ENCODE results near the gene MRPS7.

DNA sequence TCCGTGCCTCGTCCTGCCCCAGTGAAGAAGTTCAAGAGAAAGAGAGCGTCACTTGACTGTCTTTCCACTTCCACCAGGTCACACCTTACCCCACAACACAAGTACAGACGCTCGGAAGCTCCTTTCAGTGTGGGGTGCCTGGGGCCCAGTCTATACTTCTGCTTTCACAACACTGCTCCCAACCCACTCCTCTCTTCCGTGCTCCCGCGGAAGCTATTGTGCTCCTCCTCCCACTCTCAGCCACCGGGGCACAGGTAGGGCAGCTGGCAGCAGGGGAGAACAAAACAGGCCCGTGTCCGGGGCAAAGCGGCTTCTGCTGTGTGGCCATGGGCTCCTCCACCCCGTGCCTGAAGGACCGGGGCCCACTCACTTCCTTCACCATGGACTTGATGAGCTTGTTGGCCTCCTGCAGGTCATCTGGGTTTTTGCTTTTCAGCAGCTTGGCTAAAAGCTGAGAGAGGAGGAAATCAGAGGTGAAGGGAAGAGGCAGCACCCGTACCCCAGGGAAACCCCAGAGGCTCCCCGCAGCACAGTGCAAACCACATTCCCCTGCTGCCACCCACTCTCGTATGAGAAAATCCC is 19.1 kb upstream of the MRPS7 start:
- TF ChIP-seq, protein P1, sequence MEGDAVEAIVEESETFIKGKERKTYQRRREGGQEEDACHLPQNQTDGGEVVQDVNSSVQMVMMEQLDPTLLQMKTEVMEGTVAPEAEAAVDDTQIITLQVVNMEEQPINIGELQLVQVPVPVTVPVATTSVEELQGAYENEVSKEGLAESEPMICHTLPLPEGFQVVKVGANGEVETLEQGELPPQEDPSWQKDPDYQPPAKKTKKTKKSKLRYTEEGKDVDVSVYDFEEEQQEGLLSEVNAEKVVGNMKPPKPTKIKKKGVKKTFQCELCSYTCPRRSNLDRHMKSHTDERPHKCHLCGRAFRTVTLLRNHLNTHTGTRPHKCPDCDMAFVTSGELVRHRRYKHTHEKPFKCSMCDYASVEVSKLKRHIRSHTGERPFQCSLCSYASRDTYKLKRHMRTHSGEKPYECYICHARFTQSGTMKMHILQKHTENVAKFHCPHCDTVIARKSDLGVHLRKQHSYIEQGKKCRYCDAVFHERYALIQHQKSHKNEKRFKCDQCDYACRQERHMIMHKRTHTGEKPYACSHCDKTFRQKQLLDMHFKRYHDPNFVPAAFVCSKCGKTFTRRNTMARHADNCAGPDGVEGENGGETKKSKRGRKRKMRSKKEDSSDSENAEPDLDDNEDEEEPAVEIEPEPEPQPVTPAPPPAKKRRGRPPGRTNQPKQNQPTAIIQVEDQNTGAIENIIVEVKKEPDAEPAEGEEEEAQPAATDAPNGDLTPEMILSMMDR (IDR thresholded peaks at IDR 0.05; ENCODE audit: poor library complexity, severe bottlenecking), result no peak
- TF ChIP-seq, protein P2, sequence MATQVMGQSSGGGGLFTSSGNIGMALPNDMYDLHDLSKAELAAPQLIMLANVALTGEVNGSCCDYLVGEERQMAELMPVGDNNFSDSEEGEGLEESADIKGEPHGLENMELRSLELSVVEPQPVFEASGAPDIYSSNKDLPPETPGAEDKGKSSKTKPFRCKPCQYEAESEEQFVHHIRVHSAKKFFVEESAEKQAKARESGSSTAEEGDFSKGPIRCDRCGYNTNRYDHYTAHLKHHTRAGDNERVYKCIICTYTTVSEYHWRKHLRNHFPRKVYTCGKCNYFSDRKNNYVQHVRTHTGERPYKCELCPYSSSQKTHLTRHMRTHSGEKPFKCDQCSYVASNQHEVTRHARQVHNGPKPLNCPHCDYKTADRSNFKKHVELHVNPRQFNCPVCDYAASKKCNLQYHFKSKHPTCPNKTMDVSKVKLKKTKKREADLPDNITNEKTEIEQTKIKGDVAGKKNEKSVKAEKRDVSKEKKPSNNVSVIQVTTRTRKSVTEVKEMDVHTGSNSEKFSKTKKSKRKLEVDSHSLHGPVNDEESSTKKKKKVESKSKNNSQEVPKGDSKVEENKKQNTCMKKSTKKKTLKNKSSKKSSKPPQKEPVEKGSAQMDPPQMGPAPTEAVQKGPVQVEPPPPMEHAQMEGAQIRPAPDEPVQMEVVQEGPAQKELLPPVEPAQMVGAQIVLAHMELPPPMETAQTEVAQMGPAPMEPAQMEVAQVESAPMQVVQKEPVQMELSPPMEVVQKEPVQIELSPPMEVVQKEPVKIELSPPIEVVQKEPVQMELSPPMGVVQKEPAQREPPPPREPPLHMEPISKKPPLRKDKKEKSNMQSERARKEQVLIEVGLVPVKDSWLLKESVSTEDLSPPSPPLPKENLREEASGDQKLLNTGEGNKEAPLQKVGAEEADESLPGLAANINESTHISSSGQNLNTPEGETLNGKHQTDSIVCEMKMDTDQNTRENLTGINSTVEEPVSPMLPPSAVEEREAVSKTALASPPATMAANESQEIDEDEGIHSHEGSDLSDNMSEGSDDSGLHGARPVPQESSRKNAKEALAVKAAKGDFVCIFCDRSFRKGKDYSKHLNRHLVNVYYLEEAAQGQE (IDR thresholded peaks at IDR 0.05; ENCODE audit: borderline replicate concordance), result no peak
- no peak for TF ChIP-seq EP300 (conservative IDR thresholded peaks at IDR 0.05; ENCODE audit: poor library complexity, severe bottlenecking)
- no peak for TF ChIP-seq RAD21 (conservative IDR thresholded peaks at IDR 0.05)
- TF ChIP-seq POLR2AphosphoS5 (IDR thresholded peaks at IDR 0.05), result no peak
- no peak for TF ChIP-seq EZH2 (IDR thresholded peaks at IDR 0.05; ENCODE audit: borderline replicate concordance, insufficient read depth, low read length, poor library complexity, severe bottlenecking)
- no peak for TF ChIP-seq TAF1 (IDR thresholded peaks at IDR 0.05; ENCODE audit: low read depth)
